ENCODE data around the gene PPDPF. TPM values are rescaled to one million over a fixed set of nuclear protein-coding genes. Genes with fewer than 3 reads are reported as not detected.

The PPDPF gene
- total RNA-seq, 1 experiment from 2014 or later: 79.7 TPM

- Histone ChIP-seq H3K27me3 (ENCODE audit: control insufficient read depth, insufficient read depth, low read length) (no peaks in the 10 kb centered on the region), H3K4me3 (ENCODE audit: insufficient read depth, low read depth, low read length) (no peak overlapping the region), H3K36me3 (replicated peaks; ENCODE audit: control insufficient read depth, insufficient read depth, low read length) (no peaks in the 10 kb centered on the region)
- DNase-seq: no peak
Observed at GRCh38 chr20:63548542-63548941, 28.0 kb downstream of the PPDPF start.

GRCh38 chr20:63549019-63549418 is 28.5 kb downstream of the PPDPF start:
- DNase-seq: no peak
- Histone ChIP-seq H3K27me3 (ENCODE audit: control insufficient read depth, insufficient read depth, low read length) (no peaks in the 10 kb centered on the region), H3K36me3 (replicated peaks; ENCODE audit: control insufficient read depth, insufficient read depth, low read length) (no peaks in the 10 kb centered on the region), H3K4me3 (ENCODE audit: insufficient read depth, low read depth, low read length) (no peak overlapping the region)

GRCh38 chr20:63549679-63550282 is 29.2 kb downstream of the PPDPF start:
- Histone ChIP-seq H3K27me3 (ENCODE audit: control insufficient read depth, insufficient read depth, low read length) (peaks cover 3% of the 10 kb centered on the region), H3K36me3 (replicated peaks; ENCODE audit: control insufficient read depth, insufficient read depth, low read length) (no peaks in the 10 kb centered on the region), H3K4me3 (ENCODE audit: insufficient read depth, low read depth, low read length) (no peak overlapping the region)
- DNase-seq: no peak

GRCh38 chr20:63551068-63551467 is 30.5 kb downstream of the PPDPF start:
- DNase-seq: no peak
- Histone ChIP-seq H3K36me3 (replicated peaks; ENCODE audit: control insufficient read depth, insufficient read depth, low read length) (no peaks in the 10 kb centered on the region), H3K27me3 (ENCODE audit: control insufficient read depth, insufficient read depth, low read length) (peaks cover 3% of the 10 kb centered on the region), H3K4me3 (ENCODE audit: insufficient read depth, low read depth, low read length) (no peak overlapping the region)

DNA sequence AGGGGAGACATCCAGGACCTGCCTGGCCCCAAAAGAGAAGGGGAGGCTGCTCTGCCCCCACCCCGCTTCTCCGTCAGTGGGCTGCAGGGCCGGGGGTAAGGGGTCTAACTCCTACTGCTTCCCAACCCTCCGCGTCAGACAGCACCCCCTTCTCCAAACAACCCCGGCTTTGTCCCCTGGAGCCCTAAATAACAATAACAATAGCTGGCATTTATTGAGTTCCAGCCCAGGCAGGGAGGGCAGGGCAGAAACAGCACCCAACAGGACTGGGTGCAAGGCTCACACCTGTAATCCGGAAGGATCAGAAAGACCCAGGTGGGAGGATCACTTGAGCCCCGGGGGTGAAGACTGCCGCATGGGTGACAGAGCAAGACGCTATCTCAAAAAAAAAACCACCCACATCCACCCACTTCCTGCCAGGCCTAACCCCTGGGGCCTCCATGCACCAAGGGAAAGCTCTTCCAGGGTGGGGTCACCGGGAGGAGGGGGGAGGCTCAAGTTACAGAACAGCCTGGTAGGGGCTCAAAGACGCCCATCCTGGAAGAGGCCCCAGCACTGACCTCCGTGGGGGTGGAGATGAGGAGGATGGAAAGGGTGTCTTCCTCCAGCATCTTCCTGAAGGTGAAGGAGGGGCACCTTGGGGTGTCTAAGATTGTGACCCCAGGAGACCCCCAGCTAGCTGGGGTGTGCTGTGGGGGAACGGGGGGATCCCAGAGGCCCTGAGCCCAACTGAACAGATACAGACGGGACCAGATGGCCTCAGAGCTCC is 32.1 kb downstream of the PPDPF start:
- Histone ChIP-seq H3K4me3 (ENCODE audit: insufficient read depth, low read depth, low read length) (peak overlapping the region; percentile 19; the same call in 1 of the 2 replicates), H3K36me3 (replicated peaks; ENCODE audit: control insufficient read depth, insufficient read depth, low read length) (no peaks in the 10 kb centered on the region), H3K27me3 (ENCODE audit: control insufficient read depth, insufficient read depth, low read length) (peaks cover 3% of the 10 kb centered on the region)
- DNase-seq: no peak

DNA sequence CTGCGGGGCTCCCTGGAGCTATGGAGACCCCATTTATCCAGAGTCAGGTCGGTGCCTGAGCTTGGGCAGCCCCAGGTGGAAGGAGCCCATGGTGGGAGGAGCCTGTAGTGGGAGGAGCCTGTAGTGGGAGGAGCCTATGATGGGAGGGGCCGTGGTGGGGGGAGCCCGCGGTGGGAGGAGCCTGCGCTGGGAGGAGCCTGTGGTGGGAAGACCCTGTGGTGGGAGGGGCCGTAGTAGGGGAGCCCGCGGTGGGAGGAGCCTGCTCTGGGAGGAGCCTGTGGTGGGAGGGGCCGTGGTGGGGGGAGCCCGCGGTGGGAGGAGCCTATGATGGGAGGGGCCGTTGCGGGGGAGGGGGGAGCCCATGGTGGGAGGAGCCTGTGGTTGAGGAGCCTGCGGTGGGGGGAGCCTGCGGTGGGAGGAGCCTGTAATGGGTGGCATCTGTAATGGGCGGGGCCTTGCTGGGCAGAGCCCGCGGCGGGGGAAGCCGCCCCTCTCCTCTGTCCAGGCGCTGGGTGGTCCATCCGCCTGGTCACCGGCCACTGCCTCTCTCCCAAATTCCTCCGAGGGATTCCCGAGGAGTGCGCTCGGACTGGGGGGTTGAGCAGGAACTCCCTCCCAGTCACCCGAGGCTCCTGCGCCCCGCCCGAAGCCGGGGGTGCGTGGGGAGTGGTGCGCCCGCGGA is 32.8 kb downstream of the PPDPF start:
- Histone ChIP-seq H3K27me3 (ENCODE audit: control insufficient read depth, insufficient read depth, low read length) (peaks cover 3% of the 10 kb centered on the region), H3K4me3 (ENCODE audit: insufficient read depth, low read depth, low read length) (peak overlapping the region; percentile 74), H3K36me3 (replicated peaks; ENCODE audit: control insufficient read depth, insufficient read depth, low read length) (no peaks in the 10 kb centered on the region)
- DNase-seq: peak; percentile 99

DNA sequence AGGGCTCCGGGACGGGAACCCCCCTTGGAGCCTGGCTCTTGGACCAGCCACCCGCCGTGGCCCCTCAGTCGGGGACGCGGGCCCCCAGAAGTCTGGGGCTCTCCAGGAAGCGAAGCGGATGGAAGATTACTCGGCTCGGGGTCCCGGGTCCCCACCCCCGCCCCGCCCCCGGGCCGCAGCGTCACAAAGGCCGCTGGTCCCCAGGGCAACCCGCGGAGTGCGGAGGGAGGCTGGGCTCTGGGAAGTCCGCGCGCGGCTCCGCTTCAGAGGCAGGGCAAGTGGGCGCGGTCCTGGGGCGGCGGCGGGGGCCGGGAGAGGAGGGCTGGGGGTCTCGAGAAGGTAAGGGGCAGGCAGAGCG is 33.3 kb downstream of the PPDPF start, which contains the start of gene FNDC11:
FNDC11 (plus strand) TSS at position 227 of the 358 bp plus-strand sequence. CDS start 1,505 bp downstream, outside the sequence.
- Histone ChIP-seq H3K27me3 (ENCODE audit: control insufficient read depth, insufficient read depth, low read length) (peaks cover 3% of the 10 kb centered on the region), H3K36me3 (replicated peaks; ENCODE audit: control insufficient read depth, insufficient read depth, low read length) (no peaks in the 10 kb centered on the region), H3K4me3 (ENCODE audit: insufficient read depth, low read depth, low read length) (peak within 1 kb of the TSS; percentile 74)
- peak; percentile 94 for DNase-seq

DNA sequence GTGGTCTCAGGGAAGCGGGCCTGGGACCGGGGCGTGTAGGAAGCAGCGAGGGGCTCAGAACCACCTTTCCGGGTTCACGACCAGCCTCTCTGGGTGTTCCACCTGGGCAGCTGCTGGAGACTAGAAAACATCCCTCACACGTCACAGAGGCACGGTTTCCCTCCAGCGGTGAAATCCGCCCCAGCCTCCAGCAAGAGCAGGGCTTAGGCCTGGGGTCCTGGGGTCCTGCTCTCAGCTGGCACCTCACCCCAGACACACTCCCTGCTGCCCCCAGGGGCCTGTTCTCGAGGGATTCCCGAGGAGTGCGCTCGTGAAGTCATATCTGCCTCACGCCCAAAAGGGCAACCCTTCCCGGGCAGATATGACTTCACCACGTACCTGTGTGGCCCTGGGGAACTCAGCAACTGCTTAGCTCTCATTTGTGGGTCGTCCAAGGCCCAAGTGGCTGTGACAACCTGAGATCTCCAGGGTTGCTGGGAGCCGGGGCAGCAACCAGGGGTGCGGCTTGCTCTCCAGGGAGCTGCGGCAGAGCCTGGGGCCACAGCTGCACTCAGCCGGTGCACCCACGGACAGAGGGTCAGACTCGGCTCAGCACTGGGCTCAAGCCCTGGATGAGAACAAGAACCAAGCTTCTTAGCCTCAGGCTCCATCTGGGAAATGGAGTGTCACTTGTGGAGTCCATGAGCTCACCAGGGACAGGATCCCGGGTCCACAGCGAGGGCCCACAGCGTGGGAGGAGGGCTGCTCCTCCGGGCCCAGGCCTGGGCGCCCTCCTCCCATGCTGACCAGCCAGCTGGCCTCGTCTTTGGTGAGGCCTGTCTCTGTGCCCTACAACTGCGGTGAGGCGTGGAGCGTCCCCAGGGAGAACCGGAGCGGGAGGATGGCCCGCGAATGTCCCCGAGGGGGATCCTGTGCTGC is 34.1 kb downstream of the PPDPF start:
- no peaks in the 10 kb centered on the region for H3K36me3 ChIP-seq (replicated peaks; ENCODE audit: control insufficient read depth, insufficient read depth, low read length)
- H3K27me3 ChIP-seq (ENCODE audit: control insufficient read depth, insufficient read depth, low read length): peaks cover 3% of the 10 kb centered on the region
- peak; percentile 77 for DNase-seq
- peak overlapping the region; percentile 74 for H3K4me3 ChIP-seq (ENCODE audit: insufficient read depth, low read depth, low read length)

DNA sequence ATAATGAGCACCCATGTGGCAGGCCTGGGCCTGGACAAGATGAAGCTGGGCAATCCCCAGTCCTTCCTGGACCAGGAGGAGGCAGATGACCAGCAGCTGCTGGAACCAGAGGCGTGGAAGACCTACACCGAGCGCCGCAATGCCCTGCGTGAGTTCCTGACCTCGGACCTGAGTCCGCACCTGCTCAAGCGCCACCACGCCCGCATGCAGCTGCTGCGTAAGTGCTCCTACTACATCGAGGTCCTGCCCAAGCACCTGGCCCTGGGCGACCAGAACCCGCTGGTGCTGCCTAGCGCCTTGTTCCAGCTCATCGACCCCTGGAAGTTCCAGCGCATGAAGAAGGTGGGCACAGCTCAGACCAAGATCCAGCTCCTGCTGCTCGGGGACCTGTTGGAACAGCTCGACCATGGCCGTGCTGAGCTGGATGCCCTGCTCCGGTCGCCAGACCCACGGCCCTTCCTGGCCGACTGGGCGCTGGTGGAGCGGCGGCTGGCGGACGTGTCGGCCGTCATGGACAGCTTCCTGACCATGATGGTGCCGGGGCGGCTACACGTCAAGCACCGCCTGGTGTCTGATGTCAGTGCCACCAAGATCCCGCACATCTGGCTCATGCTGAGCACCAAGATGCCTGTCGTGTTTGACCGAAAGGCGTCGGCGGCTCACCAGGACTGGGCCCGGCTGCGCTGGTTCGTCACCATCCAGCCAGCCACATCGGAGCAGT is 35.3 kb downstream of the PPDPF start:
- H3K4me3 ChIP-seq (ENCODE audit: insufficient read depth, low read depth, low read length): no peak overlapping the region
- H3K27me3 ChIP-seq (ENCODE audit: control insufficient read depth, insufficient read depth, low read length): peaks cover 3% of the 10 kb centered on the region
- H3K36me3 ChIP-seq (replicated peaks; ENCODE audit: control insufficient read depth, insufficient read depth, low read length): no peaks in the 10 kb centered on the region
- DNase-seq: no peak

- peak; percentile 89 for DNase-seq
- H3K27me3 ChIP-seq (ENCODE audit: control insufficient read depth, insufficient read depth, low read length): peaks cover 3% of the 10 kb centered on the region
- H3K4me3 ChIP-seq (ENCODE audit: insufficient read depth, low read depth, low read length): no peak overlapping the region
- no peaks in the 10 kb centered on the region; the same call in 1 of the 2 replicates for H3K36me3 ChIP-seq (replicated peaks; ENCODE audit: control insufficient read depth, insufficient read depth, low read length)
Observed at GRCh38 chr20:63556873-63557478, 36.4 kb downstream of the PPDPF start.

GRCh38 chr20:63557481-63557891 is 36.9 kb downstream of the PPDPF start:
- DNase-seq: no peak
- H3K27me3 ChIP-seq (ENCODE audit: control insufficient read depth, insufficient read depth, low read length): peaks cover 3% of the 10 kb centered on the region
- no peaks in the 10 kb centered on the region; the same call in 1 of the 2 replicates for H3K36me3 ChIP-seq (replicated peaks; ENCODE audit: control insufficient read depth, insufficient read depth, low read length)
- H3K4me3 ChIP-seq (ENCODE audit: insufficient read depth, low read depth, low read length): no peak overlapping the region

DNA sequence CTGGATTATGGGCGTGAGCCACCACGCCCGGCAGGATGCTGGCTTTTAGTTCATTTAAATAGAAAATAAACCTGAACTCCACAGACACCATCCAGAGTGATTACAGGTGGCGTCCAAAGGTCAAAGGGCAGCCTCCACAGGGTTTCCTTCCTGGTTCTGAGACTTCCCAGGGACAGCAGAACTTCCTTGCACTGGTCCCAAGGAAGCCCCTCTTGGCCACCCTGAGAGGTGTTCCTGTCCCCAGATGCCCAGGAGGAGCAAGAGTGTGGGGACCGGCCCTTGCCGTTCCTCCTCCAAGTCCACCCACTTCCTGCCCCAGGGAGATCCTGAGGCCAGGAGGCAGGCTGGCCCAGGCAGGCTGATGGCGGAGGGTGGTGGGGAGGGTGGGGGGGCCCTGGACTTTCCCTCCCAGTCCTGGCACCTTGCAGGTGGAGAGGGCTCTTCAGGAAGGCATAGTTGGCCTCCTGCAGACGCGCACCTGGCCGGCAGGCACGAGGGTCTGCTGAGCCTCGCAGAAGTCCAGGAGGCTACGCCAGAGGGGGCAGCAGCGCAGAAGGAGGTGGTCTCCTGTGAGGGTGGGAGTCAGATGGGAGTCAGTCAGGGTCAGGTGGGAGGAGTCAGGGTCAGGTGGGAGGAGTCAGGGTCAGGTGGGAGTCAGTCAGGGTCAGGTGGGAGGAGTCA is 38.4 kb downstream of the PPDPF start:
- no peaks in the 10 kb centered on the region; the same call in 1 of the 2 replicates for H3K36me3 ChIP-seq (replicated peaks; ENCODE audit: control insufficient read depth, insufficient read depth, low read length)
- peaks cover 3% of the 10 kb centered on the region for H3K27me3 ChIP-seq (ENCODE audit: control insufficient read depth, insufficient read depth, low read length)
- H3K4me3 ChIP-seq (ENCODE audit: insufficient read depth, low read depth, low read length): no peak overlapping the region
- DNase-seq: peak; percentile 85

Measured in H7 (cell line).